Spleen (tissue), 7 donors: Measurements from ENCODE around the gene ZNF18.

Experiments
- CTCF ChIP-seq, 11 experiments: fragments of 200-600 bp in 7 of 11; fragments of 450-650 bp in 4 of 11; sonication (generic) in 4 of 11; IDR thresholded peaks in 8 of 11; conservative IDR thresholded peaks in 3 of 11; 1 replicate in 7 of 11; 2 replicates in 4 of 11; pipeline versions ENCODE4 v1.4.0 to v1.8.0; 2016 to 2021; ENCODE audit warnings: antibody characterized with exemption in 11 of 11, inconsistent platforms in 4 of 11, mild to moderate bottlenecking in 1 of 11
- POLR2A ChIP-seq, 3 donors: fragments of 450-650 bp; IDR thresholded peaks; one replicate each; pipeline ENCODE4 v1.5.1; 2017; ENCODE audit warnings: antibody characterized with exemption in 3 of 3, mild to moderate bottlenecking in 1 of 3
- donor health status: DM: no; HTN: no; CAD: no; lungs with moderate emphysema.
- donor health status: DM: no; HTN: no; CAD: no.
- donor health status: DM: no; HTN: no; CAD: no.

GRCh38 chr17:12040478-12040877, 43.2 kb upstream of the ZNF18 start:
- no peak for TF ChIP-seq CTCF (IDR thresholded peaks at IDR 0.05 in 8 of 11, conservative IDR thresholded peaks at IDR 0.05 in 3 of 11)
- no peak for TF ChIP-seq POLR2A (IDR thresholded peaks at IDR 0.05)
